Measurements from ENCODE around the gene MIGA2.
A peak's percentile ranks its signal among the peaks of the same experiment; 100 is the strongest.

MIGA2 gene

GRCh38 chr9:129036923-129037766 is 719 bp downstream of the MIGA2 start:
- H3K4me3 ChIP-seq (ENCODE audit: low read depth, low read length) = peak overlapping the region; percentile 75
- DNase-seq (ENCODE audit: low read depth) = no peak
- no peak for TF ChIP-seq CTCF (IDR thresholded peaks at IDR 0.05; ENCODE audit: low read depth, low read length, missing control alignments)

- no peak for TF ChIP-seq CTCF (IDR thresholded peaks at IDR 0.05; ENCODE audit: low read depth, low read length, missing control alignments)
- no peak for DNase-seq (ENCODE audit: low read depth)
- H3K4me3 ChIP-seq (ENCODE audit: low read depth, low read length) = peak overlapping the region; percentile 75
Measured at GRCh38 chr9:129037767-129038098, 1.3 kb downstream of the MIGA2 start.

GRCh38 chr9:129038109-129038852 is 1.9 kb downstream of the MIGA2 start:
- H3K4me3 ChIP-seq (ENCODE audit: low read depth, low read length) = no peak overlapping the region
- no peak for TF ChIP-seq CTCF (IDR thresholded peaks at IDR 0.05; ENCODE audit: low read depth, low read length, missing control alignments)
- DNase-seq (ENCODE audit: low read depth) = no peak

GRCh38 chr9:129040113-129040643 is 3.8 kb downstream of the MIGA2 start:
- TF ChIP-seq CTCF (IDR thresholded peaks at IDR 0.05; ENCODE audit: low read depth, low read length, missing control alignments) = no peak

GRCh38 chr9:129042016-129042415 is 5.6 kb downstream of the MIGA2 start:
- DNase-seq (ENCODE audit: low read depth) = no peak
- H3K4me3 ChIP-seq (ENCODE audit: low read depth, low read length) = no peak overlapping the region
- TF ChIP-seq CTCF (IDR thresholded peaks at IDR 0.05; ENCODE audit: low read depth, low read length, missing control alignments) = no peak

More at GRCh38 chr9:129040113-129040643, 3.8 kb downstream of the MIGA2 start:
- DNase-seq (ENCODE audit: low read depth) = no peak
- H3K4me3 ChIP-seq (ENCODE audit: low read depth, low read length) = no peak overlapping the region

- DNase-seq (ENCODE audit: low read depth) = no peak
- TF ChIP-seq CTCF (IDR thresholded peaks at IDR 0.05; ENCODE audit: low read depth, low read length, missing control alignments) = no peak
Measured at GRCh38 chr9:129052592-129052991, 16.2 kb downstream of the MIGA2 start.

More at GRCh38 chr9:129052592-129052991, 16.2 kb downstream of the MIGA2 start:
- H3K4me3 ChIP-seq (ENCODE audit: low read depth, low read length) = no peak overlapping the region
